ENCODE results near the gene PTPRH. TPM values are rescaled to one million over a fixed set of nuclear protein-coding genes. Genes with fewer than 3 reads are reported as not detected.

The PTPRH gene
- total and polyA plus RNA-seq, 9 of the 15 experiments (the other 6 are each of a cell fraction or from before 2014, with no cell fraction given), result 0.87 to 34.3 (median 22.7) TPM

GRCh38 chr19:55212447-55212846 is 3.1 kb upstream of the PTPRH start (continued):
- no peak for TF ChIP-seq KAT2B (IDR thresholded peaks at IDR 0.05; ENCODE audit: low read depth, low read length)
- peak; percentile 56; the same call in 1 of the 2 replicates for TF ChIP-seq KLF16 (IDR thresholded peaks at IDR 0.05)
- TF ChIP-seq ATF1 (CRISPR knock-in tag; IDR thresholded peaks at IDR 0.05), result no peak
- peak; percentile 39; the same call in 1 of the 2 replicates for TF ChIP-seq ATF1 (tag; IDR thresholded peaks at IDR 0.05)
- TF ChIP-seq BHLHE40 (IDR thresholded peaks at IDR 0.05; ENCODE audit: low read length), result peak; percentile 86
- TF ChIP-seq, protein P1, sequence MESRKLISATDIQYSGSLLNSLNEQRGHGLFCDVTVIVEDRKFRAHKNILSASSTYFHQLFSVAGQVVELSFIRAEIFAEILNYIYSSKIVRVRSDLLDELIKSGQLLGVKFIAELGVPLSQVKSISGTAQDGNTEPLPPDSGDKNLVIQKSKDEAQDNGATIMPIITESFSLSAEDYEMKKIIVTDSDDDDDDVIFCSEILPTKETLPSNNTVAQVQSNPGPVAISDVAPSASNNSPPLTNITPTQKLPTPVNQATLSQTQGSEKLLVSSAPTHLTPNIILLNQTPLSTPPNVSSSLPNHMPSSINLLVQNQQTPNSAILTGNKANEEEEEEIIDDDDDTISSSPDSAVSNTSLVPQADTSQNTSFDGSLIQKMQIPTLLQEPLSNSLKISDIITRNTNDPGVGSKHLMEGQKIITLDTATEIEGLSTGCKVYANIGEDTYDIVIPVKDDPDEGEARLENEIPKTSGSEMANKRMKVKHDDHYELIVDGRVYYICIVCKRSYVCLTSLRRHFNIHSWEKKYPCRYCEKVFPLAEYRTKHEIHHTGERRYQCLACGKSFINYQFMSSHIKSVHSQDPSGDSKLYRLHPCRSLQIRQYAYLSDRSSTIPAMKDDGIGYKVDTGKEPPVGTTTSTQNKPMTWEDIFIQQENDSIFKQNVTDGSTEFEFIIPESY (CRISPR knock-in tag; IDR thresholded peaks at IDR 0.05), result 0 out of 2 replicates have a peak, but pooled peaks have one; percentile 12

DNA sequence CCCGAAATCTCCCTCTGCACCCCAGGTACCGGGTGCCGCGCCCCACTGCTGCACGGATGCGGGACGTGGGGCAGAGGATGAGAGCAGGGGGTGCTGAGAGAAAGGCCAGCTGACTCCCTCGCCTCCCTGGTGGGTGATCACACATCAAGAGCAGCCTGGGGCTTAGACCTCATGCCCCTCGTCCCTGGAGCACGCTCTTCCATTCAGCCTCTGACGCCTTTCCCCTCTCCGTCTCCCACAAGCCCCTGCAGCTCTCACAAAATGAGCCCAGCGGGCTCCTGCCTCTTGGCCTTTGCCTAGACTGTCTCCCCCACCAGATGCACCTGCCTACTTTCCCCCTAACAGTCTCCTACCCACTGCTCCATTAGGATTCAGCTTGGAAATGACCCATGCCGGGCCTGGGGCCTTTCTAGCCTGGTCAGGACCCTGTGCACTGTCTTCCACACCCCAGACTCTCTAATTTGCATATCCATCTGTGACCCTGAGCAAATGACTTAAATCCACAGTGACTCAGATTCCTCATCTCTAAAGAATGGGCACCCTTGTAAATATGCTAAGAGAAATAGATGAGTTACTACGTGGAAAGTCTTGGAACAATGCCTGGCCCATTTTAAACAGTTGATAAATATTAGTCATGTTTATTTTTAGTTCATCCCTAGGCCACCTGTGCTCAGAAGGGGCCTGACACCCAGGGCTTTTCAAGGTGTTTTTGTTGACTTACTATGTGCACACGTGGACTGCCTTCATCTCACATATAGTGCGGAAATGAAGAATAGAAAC is 582 bp upstream of the PTPRH start:
- ATAC-seq (no peak), DNase-seq (ENCODE audit: extremely low read depth in 1 of 4, low spot score in 3 of 4) (peak in 2 of 4 experiments; percentile 8 to 35), FAIRE-seq (peak; percentile 57)
- H2AFZ ChIP-seq (ENCODE audit: low read depth, low read length), result no peak overlapping the region
- H3K27me3 ChIP-seq (ENCODE audit: control insufficient read depth in 2 of 2, insufficient read depth in 2 of 2, low read length in 2 of 2), result no peaks in the 10 kb centered on the region
- H3K4me3 ChIP-seq, result no peak overlapping the region
- intact Hi-C loops (cut with micrococcal nuclease), result no loop called here
- no TSS peak for BruUV-seq (replicated peaks)
- no peaks in the 10 kb centered on the region for H4K20me1 ChIP-seq (replicated peaks; ENCODE audit: control insufficient read depth, insufficient read depth, low read length)
- H3K36me3 ChIP-seq (ENCODE audit: control insufficient read depth, insufficient read depth, low read length), result peaks cover 9% of the 10 kb centered on the region; the same call in 2 of the 3 replicates
- ChIA-PET CTCF (ENCODE audit: low intra/inter-chr PET ratio) (no interaction called here), POLR2A (interaction anchor here (0.6 to 1.8 kb wide), 8 partner anchors 11 to 198 kb away, joined by 3 to 6 read pairs (median 4); partner anchors contain the start of genes TMEM238 and UBE2S)
- H3K4me1 ChIP-seq (replicated peaks in 1 of 2; ENCODE audit: control insufficient read depth in 2 of 2, insufficient read depth in 2 of 2, low read length in 2 of 2), result peaks cover 29 to 30% of the 10 kb centered on the region in 2 experiments
- WGBS (ENCODE audit: insufficient coverage, low coverage, missing lambda C conversion rate), result 71% methylated on average over 16 of the region's 17 CpGs
- H3K4me2 ChIP-seq (ENCODE audit: insufficient read depth, low read length), result no peak overlapping the region
- 0 out of 3 replicates have a peak overlapping the region, but pooled peaks have one; percentile 9 for H3K27ac ChIP-seq (ENCODE audit: extremely low read depth, low read depth, low read length)
- no peaks in the 10 kb centered on the region for H3K9me3 ChIP-seq (replicated peaks; ENCODE audit: control insufficient read depth, insufficient read depth, low read depth, low read length)
- in situ Hi-C loops (cut with MboI), result no loop called here
- H3K9me1 ChIP-seq (ENCODE audit: control insufficient read depth, insufficient read depth, low read length), result no peaks in the 10 kb centered on the region
- peak overlapping the region in 1 of 2 experiments; percentile 88; a peak in 2 of 4 replicates for H3K9ac ChIP-seq (ENCODE audit: insufficient read depth in 1 of 2, low read depth in 2 of 2, low read length in 2 of 2)
- peaks cover 19% of the 10 kb centered on the region for H3K79me2 ChIP-seq (ENCODE audit: control insufficient read depth, insufficient read depth, low read length)
- TF ChIP-seq RFX1 (IDR thresholded peaks at IDR 0.05) (no peak), ZKSCAN1 (IDR thresholded peaks at IDR 0.05; ENCODE audit: low read depth, low read length) (peak; percentile 50; the same call in 1 of the 2 replicates), MTA1 (IDR thresholded peaks at IDR 0.05; ENCODE audit: borderline replicate concordance) (no peak), RBFOX2 (IDR thresholded peaks at IDR 0.05; ENCODE audit: low read depth, low read length) (peak; percentile 60), SMC3 (conservative IDR thresholded peaks at IDR 0.05; ENCODE audit: insufficient read depth, low read depth, low read length) (no peak), THAP12 (CRISPR knock-in tag; IDR thresholded peaks at IDR 0.05) (no peak), SPI1 (IDR thresholded peaks at IDR 0.05; ENCODE audit: borderline replicate concordance, low read depth, low read length) (no peak), KDM5B (IDR thresholded peaks at IDR 0.05; ENCODE audit: insufficient replicate concordance, low read depth, low read length) (peak; percentile 12), SMAD2 (IDR thresholded peaks at IDR 0.05; ENCODE audit: low read depth, low read length) (no peak), TFAM (CRISPR knock-in tag; conservative IDR thresholded peaks at IDR 0.05) (no peak), ZNF695 (CRISPR knock-in tag; IDR thresholded peaks at IDR 0.05) (no peak), SOX6 (IDR thresholded peaks at IDR 0.05) (0 out of 2 replicates have a peak, but pooled peaks have one; percentile 20)

Measured in K562 (cell line).